ENCODE data around the gene LYPD4.

GRCh38 chr19:41860419-41861115 lies 16.1 kb upstream of the LYPD4 start:
- TF ChIP-seq CTCF (conservative IDR thresholded peaks at IDR 0.05) (no peak), ZFX (IDR thresholded peaks at IDR 0.05) (no peak; the same call in none of the 2 replicates)
